Caki2 (cell line): ENCODE measurements around the gene ADAMTS15. TPM values are rescaled to one million over a fixed set of nuclear protein-coding genes. Genes with fewer than 3 reads are reported as not detected.
A peak's percentile ranks its signal among the peaks of the same experiment; 100 is the strongest.

ENCODE experiments used
- DNase-seq: peaks from one replicate; pipeline ENCODE4 v3.0.0-alpha.2; 2015; ENCODE audit warnings: low read depth
- in situ Hi-C: cut with HindIII; loops from 2 replicates; pipeline ENCODE4 v1.10.0; 2016; ENCODE audit warnings: low sequenced_read_pairs, low pct_unique_long_range_greater_than_20kb, mixed read lengths
- total RNA-seq: library from RNA; depleted of rRNA; stranded (reverse); fragments of >200 nt; shearing (Covaris generic); gene quantifications from 2 replicates; pipeline ENCODE4 v1.2.3, GENCODE V29; 2014; ENCODE audit warnings: low replicate concordance; rRNA removed

Gene ADAMTS15
- total RNA-seq, 1 experiment from 2014 or later: 4.6 TPM

- in situ Hi-C loops: no loop called here
- DNase-seq: no peak
Measured at GRCh38 chr11:130516554-130517505, 68.4 kb downstream of the ADAMTS15 start.

- in situ Hi-C loops: no loop called here
- no peak for DNase-seq
Measured at GRCh38 chr11:130518164-130518680, 69.8 kb downstream of the ADAMTS15 start.

GRCh38 chr11:130519128-130519932, 70.9 kb downstream of the ADAMTS15 start:
- in situ Hi-C loops: no loop called here

GRCh38 chr11:130520271-130520671, 71.8 kb downstream of the ADAMTS15 start:
- no peak for DNase-seq
- in situ Hi-C loops: no loop called here

More at GRCh38 chr11:130519128-130519932, 70.9 kb downstream of the ADAMTS15 start:
- DNase-seq: no peak

GRCh38 chr11:130522284-130522961, 74.0 kb downstream of the ADAMTS15 start:
- DNase-seq: peak; percentile 62
- in situ Hi-C loops: no loop called here

GRCh38 chr11:130523166-130523565, 74.7 kb downstream of the ADAMTS15 start:
- no peak for DNase-seq
- in situ Hi-C loops: no loop called here

- DNase-seq: no peak
- in situ Hi-C loops: no loop called here
Measured at GRCh38 chr11:130523609-130524008, 75.2 kb downstream of the ADAMTS15 start.

- in situ Hi-C loops: no loop called here
- DNase-seq: no peak
Measured at GRCh38 chr11:130524132-130524790, 75.8 kb downstream of the ADAMTS15 start.

GRCh38 chr11:130525307-130525706, 76.9 kb downstream of the ADAMTS15 start:
- in situ Hi-C loops: no loop called here
- no peak for DNase-seq

Other genes with a start within 250 kb of the ADAMTS15 start
- gene ZBTB44, start 133.7 kb upstream of the ADAMTS15 start, total RNA-seq: 23.8 and 25.5 TPM in 2 replicates
- gene ADAMTS8, start 20.0 kb upstream of the ADAMTS15 start, total RNA-seq: 0.12 and 0.74 TPM in 2 replicates